Prostate gland (tissue), 2 donors: ENCODE results near the gene C2CD4C. TPM values are rescaled to one million over a fixed set of nuclear protein-coding genes. Genes with fewer than 3 reads are reported as not detected.
"Not testable (repeated sequence)": the region's sequence is repeated elsewhere in the genome, so short reads cannot be mapped to it uniquely, and the experiment has no call there.

Experiments
- DNase-seq: peaks from one replicate; pipeline ENCODE4 v3.0.0-alpha.2; 2019; ENCODE audit warnings: low spot score
- H3K27ac ChIP-seq, 2 donors: fragments of 200-600 bp; sonication (generic); 2 replicates each; pipeline ENCODE4 v1.5.1; 2017 to 2019
- H3K27me3 ChIP-seq: fragments of 200-600 bp; sonication (generic); replicated peaks from 2 replicates; pipeline ENCODE4 v1.5.1; 2019; ENCODE audit not compliant: insufficient read depth
- H3K36me3 ChIP-seq, 2 donors: fragments of 200-600 bp; sonication (generic); 1 replicate in 1 of 2; 2 replicates in 1 of 2; pipeline versions ENCODE4 v1.5.1 to v1.8.1; 2017 to 2019
- H3K4me1 ChIP-seq: fragments of 200-600 bp; sonication (generic); replicated peaks from 2 replicates; pipeline ENCODE4 v1.5.1; 2019
- H3K4me3 ChIP-seq, 2 donors: fragments of 200-600 bp; sonication (generic); 2 replicates each; pipeline ENCODE4 v1.5.1; 2017 to 2019
- H3K9me3 ChIP-seq: fragments of 200-600 bp; sonication (generic); 2 replicates; pipeline ENCODE4 v1.5.1; 2017
- POLR2A ChIP-seq: fragments of 450-650 bp; IDR thresholded peaks from one replicate; pipeline ENCODE4 v1.6.1; 2016; ENCODE audit warnings: antibody characterized with exemption, mild to moderate bottlenecking
- POLR2AphosphoS5 ChIP-seq: sonication (generic); formaldehyde crosslinking; IDR thresholded peaks from one replicate; pipeline ENCODE4 v1.6.1; 2017; ENCODE audit warnings: antibody characterized with exemption
- WGBS: methylation state at CpG from one replicate; pipeline ENCODE4 v1.1.5; 2018; 5-methylcytosine and 5-hydroxymethylcytosine counted together
- intact Hi-C: fragments of 100-400 bp; cut with DNase I; formaldehyde crosslinking; loops from one replicate; pipeline ENCODE4 v1.14.2; 2022
- total RNA-seq, 2 donors: library from RNA; depleted of rRNA; stranded (reverse); fragments of >200 nt; gene quantifications; one replicate each; pipeline ENCODE4 v1.1.0, GENCODE V29; 2016
- TF ChIP-seq, protein P1 (sequence below), 4 experiments: fragments of 200-600 bp in 2 of 4; fragments of 450-650 bp in 2 of 4; sonication (generic) in 2 of 4; IDR thresholded peaks; 1 replicate in 3 of 4; 2 replicates in 1 of 4; pipeline ENCODE4 v1.5.1; 2016 to 2019; ENCODE audit warnings: antibody characterized with exemption in 4 of 4, mild to moderate bottlenecking in 2 of 4, moderate library complexity in 2 of 4

C2CD4C gene
- total RNA-seq, 2 donors from 2014 or later: 0.59 to 3.1 TPM

DNA sequence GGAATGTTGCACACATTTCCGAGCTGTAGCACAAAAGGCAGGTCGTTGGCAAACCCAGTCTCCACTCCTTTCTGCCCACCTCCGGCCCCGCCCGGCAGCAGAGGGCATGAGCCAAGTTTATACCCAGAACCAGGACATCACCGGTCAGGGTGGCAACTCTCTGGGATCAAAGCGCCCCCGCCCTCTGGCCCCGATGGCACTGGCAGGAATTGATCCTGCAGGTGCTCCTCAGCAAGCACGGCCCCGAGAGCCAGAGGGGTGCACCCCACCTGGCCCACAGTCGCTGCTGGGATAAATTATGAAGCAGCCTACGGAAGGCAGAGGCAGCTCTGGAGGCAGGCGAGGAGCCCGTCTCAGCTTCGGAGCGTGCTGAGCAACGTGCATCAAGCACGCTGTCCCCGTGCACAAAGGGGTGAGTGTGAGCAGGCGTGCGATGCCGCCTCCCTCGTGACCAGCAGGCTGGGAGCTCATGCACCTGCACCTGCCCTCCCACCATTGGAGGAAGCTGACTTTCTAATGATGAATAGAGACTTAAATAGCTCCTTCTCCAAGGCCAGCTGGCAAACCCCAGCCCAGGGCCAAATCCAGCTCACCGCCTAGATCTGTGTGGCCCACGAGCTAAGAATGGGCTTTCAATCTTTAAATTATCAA, 26.2 kb upstream of the C2CD4C start:
- intact Hi-C loops: no loop called here
- no peaks in the 10 kb centered on the region for H3K27me3 ChIP-seq
- H3K4me1 ChIP-seq: no peaks in the 10 kb centered on the region
- TF ChIP-seq, protein P1, sequence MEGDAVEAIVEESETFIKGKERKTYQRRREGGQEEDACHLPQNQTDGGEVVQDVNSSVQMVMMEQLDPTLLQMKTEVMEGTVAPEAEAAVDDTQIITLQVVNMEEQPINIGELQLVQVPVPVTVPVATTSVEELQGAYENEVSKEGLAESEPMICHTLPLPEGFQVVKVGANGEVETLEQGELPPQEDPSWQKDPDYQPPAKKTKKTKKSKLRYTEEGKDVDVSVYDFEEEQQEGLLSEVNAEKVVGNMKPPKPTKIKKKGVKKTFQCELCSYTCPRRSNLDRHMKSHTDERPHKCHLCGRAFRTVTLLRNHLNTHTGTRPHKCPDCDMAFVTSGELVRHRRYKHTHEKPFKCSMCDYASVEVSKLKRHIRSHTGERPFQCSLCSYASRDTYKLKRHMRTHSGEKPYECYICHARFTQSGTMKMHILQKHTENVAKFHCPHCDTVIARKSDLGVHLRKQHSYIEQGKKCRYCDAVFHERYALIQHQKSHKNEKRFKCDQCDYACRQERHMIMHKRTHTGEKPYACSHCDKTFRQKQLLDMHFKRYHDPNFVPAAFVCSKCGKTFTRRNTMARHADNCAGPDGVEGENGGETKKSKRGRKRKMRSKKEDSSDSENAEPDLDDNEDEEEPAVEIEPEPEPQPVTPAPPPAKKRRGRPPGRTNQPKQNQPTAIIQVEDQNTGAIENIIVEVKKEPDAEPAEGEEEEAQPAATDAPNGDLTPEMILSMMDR (IDR thresholded peaks at IDR 0.05): no peak
- TF ChIP-seq POLR2A (no peak), POLR2AphosphoS5 (no peak)
- WGBS: 84% methylated on average over 23 of the region's 26 CpGs
- no peaks in the 10 kb centered on the region for H3K9me3 ChIP-seq
- DNase-seq: no peak
- no peak overlapping the region for H3K4me3 ChIP-seq
- H3K27ac ChIP-seq: no peak overlapping the region
- H3K36me3 ChIP-seq: no peaks in the 10 kb centered on the region

DNA sequence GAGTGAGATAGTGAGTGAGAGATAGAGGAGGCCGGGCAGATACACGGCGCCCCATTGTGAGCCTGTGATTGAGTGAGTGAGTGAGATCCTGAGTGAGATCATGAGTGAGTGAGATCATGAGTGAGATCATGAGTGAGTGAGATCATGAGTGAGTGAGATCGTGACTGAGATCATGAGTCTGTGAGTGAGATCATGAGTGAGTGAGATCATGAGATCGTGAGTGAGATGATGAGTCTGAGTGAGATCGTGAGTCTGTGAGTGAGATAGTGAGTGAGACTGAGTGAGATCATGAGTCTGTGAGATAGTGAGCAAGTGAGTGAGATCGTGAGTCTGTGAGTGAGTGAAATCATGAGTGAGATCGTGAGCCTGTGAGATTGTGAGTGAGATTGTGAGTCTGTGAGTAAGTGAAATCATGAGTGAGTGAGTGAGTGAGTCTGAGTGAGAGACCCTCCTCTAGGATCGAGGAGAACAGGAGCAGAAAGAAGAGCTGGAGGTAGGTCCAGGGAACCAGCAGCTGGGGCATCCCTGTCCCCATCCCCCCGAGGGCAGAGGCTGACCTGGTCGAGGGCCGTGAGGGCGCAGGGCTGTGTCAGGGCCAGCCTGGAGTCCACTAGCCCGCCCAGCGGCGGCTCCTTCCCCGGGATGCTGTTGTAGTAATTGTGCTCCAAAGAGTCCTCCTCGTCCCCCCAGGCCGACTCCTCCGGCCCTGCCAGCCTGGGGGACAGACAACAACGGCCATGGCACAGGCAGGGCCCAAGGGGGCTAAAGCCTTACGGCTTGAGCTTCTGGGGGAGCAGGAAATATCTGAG, 25.4 kb upstream of the C2CD4C start:
- no peaks in the 10 kb centered on the region for H3K4me1 ChIP-seq
- intact Hi-C loops: no loop called here
- H3K4me3 ChIP-seq: no peak overlapping the region
- no peaks in the 10 kb centered on the region for H3K9me3 ChIP-seq
- TF ChIP-seq, protein P1 (IDR thresholded peaks at IDR 0.05): no peak
- no peak for TF ChIP-seq POLR2AphosphoS5
- 87% methylated on average over 21 of the region's 22 CpGs for WGBS
- no peak overlapping the region for H3K27ac ChIP-seq
- no peaks in the 10 kb centered on the region for H3K27me3 ChIP-seq
- DNase-seq: no peak
- H3K36me3 ChIP-seq: no peaks in the 10 kb centered on the region

DNA sequence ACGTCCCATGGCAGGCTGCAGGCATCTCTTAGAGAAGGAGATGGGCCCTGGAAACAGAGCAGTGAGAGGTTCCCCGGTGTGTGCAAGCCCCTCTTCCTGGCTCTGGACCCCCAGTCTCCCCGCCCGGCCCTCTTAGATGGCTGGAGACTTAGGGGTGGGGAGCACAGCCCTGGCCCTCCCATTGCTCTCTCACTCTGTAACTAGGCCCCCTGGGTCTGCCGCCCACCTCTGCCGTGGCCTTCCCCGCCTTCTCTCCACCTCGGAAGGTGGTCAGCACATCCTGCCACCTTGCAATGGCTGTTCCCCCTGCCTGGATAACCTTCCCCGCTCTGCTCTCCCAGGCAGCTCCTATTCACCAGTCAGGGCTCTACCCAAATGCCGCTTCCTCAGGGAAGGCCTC, 21.8 kb upstream of the C2CD4C start:
- no peaks in the 10 kb centered on the region for H3K4me1 ChIP-seq
- no peak overlapping the region for H3K27ac ChIP-seq
- TF ChIP-seq POLR2AphosphoS5 (no peak), POLR2A (no peak)
- TF ChIP-seq, protein P1 (IDR thresholded peaks at IDR 0.05): no peak
- no peaks in the 10 kb centered on the region for H3K27me3 ChIP-seq
- no peaks in the 10 kb centered on the region for H3K9me3 ChIP-seq
- no peak overlapping the region for H3K4me3 ChIP-seq
- intact Hi-C loops: no loop called here
- no peak for DNase-seq
- 98% methylated on average over 10 of the region's 10 CpGs for whole genome bisulfite sequencing
- H3K36me3 ChIP-seq: no peaks in the 10 kb centered on the region

DNA sequence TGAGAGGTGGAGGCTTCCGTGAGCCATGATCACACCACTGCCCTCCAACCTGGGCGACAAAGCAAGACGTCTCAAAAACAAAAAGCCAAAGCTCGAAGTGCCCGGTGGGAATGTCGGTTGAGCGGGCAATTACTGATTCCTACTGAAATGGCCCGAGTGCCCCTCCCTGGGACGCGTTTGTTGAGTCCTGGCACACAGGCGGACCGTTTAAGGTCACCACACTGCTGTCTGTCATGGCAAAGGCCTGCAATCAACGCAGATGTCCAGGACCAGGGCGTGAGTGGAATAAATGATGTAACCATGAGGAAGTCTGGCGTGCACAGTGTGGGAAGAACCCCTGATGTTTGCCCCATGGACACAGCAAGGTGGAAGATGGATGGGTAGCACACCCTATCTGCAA, 19.2 kb upstream of the C2CD4C start:
- 91% methylated on average over 15 of the region's 15 CpGs for WGBS
- Histone ChIP-seq H3K9me3 (no peaks in the 10 kb centered on the region), H3K4me3 (no peak overlapping the region), H3K36me3 (no peaks in the 10 kb centered on the region), H3K27ac (no peak overlapping the region), H3K27me3 (no peaks in the 10 kb centered on the region), H3K4me1 (no peaks in the 10 kb centered on the region)
- TF ChIP-seq POLR2A (no peak), POLR2AphosphoS5 (no peak)
- TF ChIP-seq, protein P1 (IDR thresholded peaks at IDR 0.05): no peak
- intact Hi-C loops: no loop called here
- no peak for DNase-seq

DNA sequence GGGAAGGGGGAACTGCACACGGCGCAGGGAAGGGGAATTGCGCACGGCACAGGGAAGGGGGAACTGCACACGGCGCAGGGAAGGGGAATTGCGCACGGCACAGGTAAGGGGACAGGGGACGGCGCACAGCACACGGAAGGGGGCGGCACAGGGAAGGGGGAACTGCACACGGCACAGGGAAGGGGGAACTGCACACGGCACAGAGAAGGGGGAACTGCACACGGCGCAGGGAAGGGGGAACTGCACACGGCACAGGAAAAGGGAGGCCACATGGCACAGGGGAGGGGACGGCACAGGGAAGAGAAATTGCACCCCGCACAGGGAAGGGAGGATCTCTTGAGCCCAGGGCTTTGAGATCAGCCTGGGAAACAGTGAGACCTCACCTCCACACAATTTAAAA, 18.7 kb upstream of the C2CD4C start:
- H3K4me3 ChIP-seq, H3K27me3 ChIP-seq, H3K4me1 ChIP-seq, H3K9me3 ChIP-seq, DNase-seq, H3K27ac ChIP-seq, intact Hi-C loops, H3K36me3 ChIP-seq: not testable (repeated sequence)
- WGBS: 72% methylated on average over 19 of the region's 19 CpGs
